Body of pancreas (tissue), 4 donors: ENCODE data around the gene PHF13.

Experiments
- POLR2A ChIP-seq, 3 donors: fragments of 450-650 bp; IDR thresholded peaks; one replicate each; pipeline ENCODE4 v1.6.1; 2016; ENCODE audit warnings: antibody characterized with exemption in 3 of 3, mild to moderate bottlenecking in 2 of 3
- TF ChIP-seq, protein P1 (sequence below), 7 experiments: fragments of 450-650 bp in 4 of 7; fragments of 200-600 bp in 3 of 7; sonication (generic) in 3 of 7; IDR thresholded peaks; one replicate each; pipeline ENCODE4 v1.5.1; 2016 to 2019; ENCODE audit warnings: antibody characterized with exemption in 7 of 7

DNA sequence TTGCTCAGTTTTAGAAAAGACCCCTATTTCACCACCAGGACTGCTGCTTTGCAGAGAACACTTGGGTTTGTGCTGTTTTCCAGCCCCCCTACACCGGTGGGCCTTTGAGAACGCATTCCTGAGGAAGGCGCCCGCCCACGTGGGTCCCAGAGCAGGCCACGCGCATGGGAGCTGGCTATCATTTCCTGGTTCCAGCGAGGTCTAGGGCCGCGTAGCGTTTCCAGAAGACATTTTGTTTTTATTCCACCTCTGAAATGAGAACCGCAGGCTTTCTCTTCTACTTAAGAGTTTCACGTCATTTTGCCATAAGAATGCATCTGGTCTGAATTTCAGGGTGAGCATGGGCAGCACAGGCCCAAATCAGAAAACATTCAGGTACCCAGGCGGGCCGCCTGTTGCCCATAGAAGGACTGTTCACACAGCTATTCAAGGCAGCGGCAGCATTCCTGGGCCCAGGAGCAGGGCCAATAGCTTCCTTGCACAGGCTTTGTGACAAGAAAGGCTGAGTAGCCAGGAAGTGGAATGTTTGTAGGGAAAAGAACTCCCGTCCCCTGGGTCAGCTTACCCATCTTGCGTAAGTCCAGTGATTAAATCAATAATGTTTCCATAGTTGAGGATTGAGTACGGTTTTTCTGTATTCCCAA lies 9.5 kb upstream of the PHF13 start:
- TF ChIP-seq, protein P1, sequence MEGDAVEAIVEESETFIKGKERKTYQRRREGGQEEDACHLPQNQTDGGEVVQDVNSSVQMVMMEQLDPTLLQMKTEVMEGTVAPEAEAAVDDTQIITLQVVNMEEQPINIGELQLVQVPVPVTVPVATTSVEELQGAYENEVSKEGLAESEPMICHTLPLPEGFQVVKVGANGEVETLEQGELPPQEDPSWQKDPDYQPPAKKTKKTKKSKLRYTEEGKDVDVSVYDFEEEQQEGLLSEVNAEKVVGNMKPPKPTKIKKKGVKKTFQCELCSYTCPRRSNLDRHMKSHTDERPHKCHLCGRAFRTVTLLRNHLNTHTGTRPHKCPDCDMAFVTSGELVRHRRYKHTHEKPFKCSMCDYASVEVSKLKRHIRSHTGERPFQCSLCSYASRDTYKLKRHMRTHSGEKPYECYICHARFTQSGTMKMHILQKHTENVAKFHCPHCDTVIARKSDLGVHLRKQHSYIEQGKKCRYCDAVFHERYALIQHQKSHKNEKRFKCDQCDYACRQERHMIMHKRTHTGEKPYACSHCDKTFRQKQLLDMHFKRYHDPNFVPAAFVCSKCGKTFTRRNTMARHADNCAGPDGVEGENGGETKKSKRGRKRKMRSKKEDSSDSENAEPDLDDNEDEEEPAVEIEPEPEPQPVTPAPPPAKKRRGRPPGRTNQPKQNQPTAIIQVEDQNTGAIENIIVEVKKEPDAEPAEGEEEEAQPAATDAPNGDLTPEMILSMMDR (IDR thresholded peaks at IDR 0.05): peak in 3 of 7 experiments; percentile 18 to 24 (median 22)
- no peak for TF ChIP-seq POLR2A (IDR thresholded peaks at IDR 0.05)
